Natural killer cell (primary cell): Measurements from ENCODE around the gene MRPS17. TPM values are rescaled to one million over a fixed set of nuclear protein-coding genes. Genes with fewer than 3 reads are reported as not detected.

Source experiments
- ATAC-seq, 3 donors: fragments of 150-1000 bp in 2 of 3; fragments of 200-7000 bp in 1 of 3; cut with Tn5 transposase; 1 replicate in 1 of 3; 2 replicates in 2 of 3; pipeline ENCODE4 v1.10.0; 2021; ENCODE audit warnings: mild to moderate bottlenecking in 2 of 3, moderate library complexity in 2 of 3
- DNase-seq, 2 donors: peaks; one replicate each; pipeline versions ENCODE4 v3.0.0 to v3.0.0-alpha.2; 2013 to 2021; ENCODE audit warnings: mixed read lengths in 1 of 2
- H3K27ac ChIP-seq: one replicate; pipeline ENCODE4 v1.5.1; 2013; ENCODE audit warnings: mild to moderate bottlenecking, low read length
- H3K27me3 ChIP-seq: one replicate; pipeline ENCODE4 v1.6.1; 2013; ENCODE audit warnings: low read length; ENCODE audit not compliant: control insufficient read depth, insufficient read depth
- H3K36me3 ChIP-seq: one replicate; pipeline ENCODE4 v1.6.1; 2013; ENCODE audit warnings: low read length; ENCODE audit not compliant: control insufficient read depth, insufficient read depth
- H3K4me1 ChIP-seq: one replicate; pipeline ENCODE4 v1.6.1; 2013; ENCODE audit warnings: low read length; ENCODE audit not compliant: control insufficient read depth, insufficient read depth
- H3K4me3 ChIP-seq: one replicate; pipeline ENCODE4 v1.5.1; 2013; ENCODE audit warnings: low read length
- H3K9me3 ChIP-seq: one replicate; pipeline ENCODE4 v1.6.1; 2013; ENCODE audit warnings: low read length; ENCODE audit not compliant: control insufficient read depth, insufficient read depth
- H3K27ac Mint-ChIP-seq, 2 donors: one replicate each; pipeline ENCODE4 v1.8.0; 2022; ENCODE audit warnings: mild to moderate bottlenecking in 2 of 2, mixed read lengths in 2 of 2, moderate library complexity in 1 of 2
- H3K27me3 Mint-ChIP-seq, 2 donors: one replicate each; pipeline ENCODE4 v1.8.0; 2022; ENCODE audit warnings: low read depth in 2 of 2, mixed read lengths in 2 of 2
- H3K36me3 Mint-ChIP-seq: one replicate; pipeline ENCODE4 v1.8.0; 2022; ENCODE audit warnings: mixed read lengths
- H3K4me1 Mint-ChIP-seq, 2 donors: one replicate each; pipeline ENCODE4 v1.8.0; 2022; ENCODE audit warnings: mixed read lengths in 2 of 2
- H3K4me3 Mint-ChIP-seq: one replicate; pipeline ENCODE4 v1.8.0; 2022; ENCODE audit warnings: mild to moderate bottlenecking, moderate library complexity, mixed read lengths
- H3K9me3 Mint-ChIP-seq, 2 donors: one replicate each; pipeline ENCODE4 v1.8.0; 2022; ENCODE audit warnings: mixed read lengths in 2 of 2
- CTCF ChIP-seq: fragments of 200-600 bp; IDR thresholded peaks from one replicate; pipeline ENCODE4 v1.8.0; 2022; ENCODE audit warnings: antibody characterized with exemption
- WGBS: methylation state at CpG from one replicate; pipeline ENCODE4 v1.1.7; 2013; ENCODE audit warnings: missing lambda C conversion rate; ENCODE audit not compliant: insufficient coverage; 5-methylcytosine and 5-hydroxymethylcytosine counted together
- intact Hi-C: fragments of 100-400 bp; cut with micrococcal nuclease; formaldehyde crosslinking; loops from one replicate; pipeline ENCODE4 v1.14.2; 2022
- total RNA-seq, 4 donors: library from RNA; stranded (reverse); fragments of 120-200 nt in 1 of 4; gene quantifications; one replicate each; pipeline versions ENCODE4 v1.2.3 to v1.2.4, GENCODE V29; 2013 to 2022

Gene MRPS17
- total RNA-seq, 3 donors from 2014 or later (not counting 1 experiment from before 2014, with no cell fraction given) = 6.8 to 12.0 (median 10.4) TPM

- no peak for ATAC-seq
- Mint-ChIP-seq H3K27ac (no peak overlapping the region), H3K4me1 (peaks cover 3 to 15% of the 10 kb centered on the region in 2 donors), H3K27me3 (no peaks in the 10 kb centered on the region), H3K4me3 (no peak overlapping the region), H3K36me3 (no peaks in the 10 kb centered on the region), H3K9me3 (no peaks in the 10 kb centered on the region)
- no peaks in the 10 kb centered on the region for H3K27me3 ChIP-seq
- no peak for DNase-seq
- intact Hi-C loops = no loop called here
- no peaks in the 10 kb centered on the region for H3K9me3 ChIP-seq
- H3K36me3 ChIP-seq = peaks cover 2% of the 10 kb centered on the region
- H3K4me1 ChIP-seq = peaks cover 9% of the 10 kb centered on the region
- H3K4me3 ChIP-seq = no peak overlapping the region
- 96% methylated on average over 4 of the region's 4 CpGs for WGBS
- no peak overlapping the region for H3K27ac ChIP-seq
- TF ChIP-seq CTCF = no peak
Measured at GRCh38 chr7:55957190-55957589, 5.5 kb downstream of the MRPS17 start.

DNA sequence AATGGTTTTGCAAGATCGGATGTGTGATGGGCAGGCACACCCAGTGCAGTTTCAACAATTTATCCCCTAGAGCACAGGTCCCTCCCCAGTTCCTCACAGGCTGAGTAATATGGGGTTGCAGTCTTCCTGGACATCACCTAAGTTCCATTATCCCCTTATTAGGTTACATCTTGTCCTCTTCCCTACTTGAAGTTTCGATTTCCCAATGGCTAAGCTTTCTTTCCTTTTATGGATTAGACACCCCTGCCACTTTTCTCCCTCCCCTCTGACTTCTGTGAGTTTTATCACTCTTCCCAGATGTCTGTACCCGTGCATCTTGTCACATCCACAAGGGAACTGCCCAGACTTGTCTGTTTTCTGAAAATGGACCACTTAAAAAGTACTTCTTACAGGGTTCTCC is 10.3 kb downstream of the MRPS17 start:
- H3K4me3 Mint-ChIP-seq = no peak overlapping the region
- no peaks in the 10 kb centered on the region for H3K27me3 ChIP-seq
- DNase-seq (no peak), ATAC-seq (no peak)
- H3K36me3 ChIP-seq = no peaks in the 10 kb centered on the region
- intact Hi-C loops = loop anchor here (10.0 kb wide), 1 partner anchor 427 kb away; no protein-coding TSS in a partner anchor
- H3K4me1 ChIP-seq = peaks cover 11% of the 10 kb centered on the region
- peaks cover 9 to 18% of the 10 kb centered on the region in 2 donors for H3K4me1 Mint-ChIP-seq
- TF ChIP-seq CTCF = no peak
- H3K27ac ChIP-seq = no peak overlapping the region
- H3K27me3 Mint-ChIP-seq = no peaks in the 10 kb centered on the region
- H3K4me3 ChIP-seq = no peak overlapping the region
- H3K9me3 ChIP-seq = no peaks in the 10 kb centered on the region
- 85% methylated on average over 3 of the region's 3 CpGs for WGBS
- no peaks in the 10 kb centered on the region for H3K9me3 Mint-ChIP-seq
- no peak overlapping the region for H3K27ac Mint-ChIP-seq
- no peaks in the 10 kb centered on the region for H3K36me3 Mint-ChIP-seq

DNA sequence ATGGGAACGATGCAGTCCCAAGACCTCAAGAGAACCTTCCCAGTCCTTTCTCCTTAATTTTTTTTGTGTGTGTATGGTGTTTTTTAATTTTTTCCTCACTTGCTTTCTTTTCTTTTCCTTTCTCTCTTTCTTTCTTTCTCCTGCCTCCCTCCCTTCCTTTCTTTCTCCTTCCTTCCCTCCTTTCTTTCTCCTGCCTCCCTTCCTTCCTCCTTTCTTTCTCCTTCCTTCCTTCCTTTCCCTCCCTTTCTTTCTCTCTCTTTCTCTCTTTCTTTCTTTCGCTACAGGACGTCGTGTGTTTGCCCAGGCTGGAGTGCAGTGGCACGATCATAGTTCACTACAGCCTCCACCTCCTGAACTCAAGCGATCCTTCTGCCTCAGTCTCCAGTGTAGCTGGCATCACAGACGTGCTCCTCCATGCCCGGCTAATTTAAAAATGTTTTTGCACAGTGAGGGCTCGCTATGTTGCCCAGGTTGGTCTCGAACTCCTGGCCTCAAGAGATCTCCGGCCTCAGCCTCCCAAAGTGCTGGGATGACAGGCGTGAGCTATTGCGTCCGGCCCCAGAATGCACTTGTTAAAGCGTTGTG is 12.0 kb downstream of the MRPS17 start:
- Mint-ChIP-seq H3K27me3 (no peaks in the 10 kb centered on the region), H3K36me3 (no peaks in the 10 kb centered on the region), H3K9me3 (no peaks in the 10 kb centered on the region), H3K4me1 (peaks cover 9 to 16% of the 10 kb centered on the region in 2 donors), H3K27ac (peak overlapping the region; percentile 71 to 84), H3K4me3 (peak overlapping the region; percentile 86)
- Histone ChIP-seq H3K27me3 (no peaks in the 10 kb centered on the region), H3K4me1 (peaks cover 11% of the 10 kb centered on the region), H3K27ac (peak overlapping the region; percentile 80), H3K4me3 (peak overlapping the region; percentile 57), H3K36me3 (no peaks in the 10 kb centered on the region), H3K9me3 (no peaks in the 10 kb centered on the region)
- 91% methylated on average over 11 of the region's 15 CpGs for WGBS
- intact Hi-C loops = loop anchor here (1.0 to 10.0 kb wide), 3 partner anchors 13 to 429 kb away; partner anchors contain the start of gene MRPS17
- no peak for DNase-seq
- no peak for TF ChIP-seq CTCF
- no peak for ATAC-seq
